ENCODE measurements around the gene OR6B2.

OR6B2 gene

DNA sequence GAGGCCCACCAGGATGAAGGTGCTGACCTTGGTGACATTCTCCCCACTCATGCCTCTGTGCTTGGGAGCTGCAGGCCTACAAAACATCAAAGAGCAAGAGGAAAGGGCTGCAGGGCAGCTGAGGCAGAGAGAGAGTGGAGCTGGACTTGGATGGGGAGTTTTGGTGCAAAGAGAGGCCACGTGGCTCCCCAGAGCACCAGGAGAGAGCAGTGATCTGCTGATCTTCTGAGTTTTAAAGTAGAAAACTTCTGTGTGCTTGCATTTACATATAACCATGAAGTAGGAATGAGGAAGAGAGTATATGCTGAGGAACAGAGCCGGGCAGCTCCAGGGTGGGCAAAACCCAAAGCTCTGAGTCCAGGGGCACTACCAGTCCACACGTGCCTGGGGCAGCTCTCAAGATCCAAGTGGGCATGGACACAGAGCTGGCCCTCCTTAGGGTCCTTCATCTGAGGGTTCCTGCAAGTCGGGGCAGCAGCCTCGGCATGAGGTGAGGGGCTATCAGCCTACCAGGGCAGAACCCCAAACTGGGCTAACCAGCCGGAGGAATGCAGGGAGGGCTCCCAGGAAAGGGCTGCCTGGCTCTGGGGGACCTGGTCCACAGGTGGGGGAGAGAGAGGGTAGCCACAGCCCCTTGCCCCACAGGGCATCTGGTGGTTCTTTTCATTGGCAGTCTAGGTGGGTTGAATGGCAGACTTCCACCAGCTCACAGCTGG, at the start of gene OR6B2:
Gene OR6B2, minus strand, starts transcription at position 51 of the 716 bp plus-strand sequence. Its CDS starts 0 bp downstream, at position 51.
- H3K36me3 ChIP-seq (replicated peaks), result no peaks in the 10 kb centered on the region
- peaks cover 38% of the 10 kb centered on the region for H3K27me3 ChIP-seq (ENCODE audit: low read depth)
- no peak for DNase-seq (ENCODE audit: low spot score in 2 of 2)
- no peaks in the 10 kb centered on the region for H3K4me1 ChIP-seq
- no peak within 1 kb of the TSS for H3K4me3 ChIP-seq
- in situ Hi-C loops (cut with MboI; ENCODE audit: low sequenced_read_pairs), result no loop called here
- H3K9me3 ChIP-seq, result 0 out of 2 replicates have a peak, but pooled peaks cover 3% of the 10 kb centered on the region

DNA sequence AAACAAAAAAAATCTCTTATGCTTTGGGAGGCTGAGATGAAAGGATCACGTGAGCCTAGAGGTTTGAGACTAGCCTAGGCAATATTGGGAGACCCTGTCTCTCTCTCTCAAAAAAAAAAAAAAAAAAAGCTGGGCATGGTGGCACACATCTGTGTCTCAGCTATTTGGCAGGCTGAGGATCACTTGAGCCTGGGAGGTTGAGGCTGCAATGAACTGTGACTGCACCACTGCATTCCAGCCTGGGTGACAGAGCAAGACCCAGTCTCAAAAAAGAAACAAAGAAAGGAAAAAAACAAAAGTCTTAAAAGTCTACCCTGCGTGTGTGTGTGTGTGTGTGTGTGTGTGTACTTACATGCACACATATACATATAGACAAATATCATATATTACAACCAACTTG, 48.4 kb upstream of the OR6B2 start:
- Histone ChIP-seq H3K4me3 (no peak overlapping the region), H3K27me3 (ENCODE audit: low read depth) (no peaks in the 10 kb centered on the region; the same call in 1 of the 2 replicates), H3K9me3 (no peaks in the 10 kb centered on the region; the same call in 1 of the 2 replicates), H3K4me1 (no peaks in the 10 kb centered on the region), H3K36me3 (replicated peaks) (no peaks in the 10 kb centered on the region)
- no peak for DNase-seq (ENCODE audit: low spot score in 2 of 2)
- in situ Hi-C loops (cut with MboI; ENCODE audit: low sequenced_read_pairs), result no loop called here

DNA sequence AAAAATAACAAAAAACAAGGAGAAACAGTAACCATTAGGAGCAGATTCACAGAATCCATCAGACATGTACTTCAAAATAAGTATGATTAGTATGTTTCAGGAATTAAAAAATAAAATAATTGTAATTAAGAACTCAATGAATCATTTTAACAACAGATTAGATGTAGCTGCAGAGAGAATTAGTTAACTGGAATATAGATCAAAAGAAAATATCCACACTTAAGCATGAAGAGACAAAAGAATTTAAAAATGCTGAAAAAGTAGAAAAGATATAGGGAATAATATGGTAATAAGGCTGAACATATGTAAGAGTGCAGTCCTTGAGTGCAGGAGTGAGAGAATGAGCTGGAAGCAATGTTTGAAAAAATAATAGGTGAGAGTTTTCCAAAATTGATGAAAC, 47.2 kb upstream of the OR6B2 start:
- Histone ChIP-seq H3K36me3 (replicated peaks) (no peaks in the 10 kb centered on the region), H3K4me1 (no peaks in the 10 kb centered on the region), H3K27me3 (ENCODE audit: low read depth) (no peaks in the 10 kb centered on the region), H3K4me3 (no peak overlapping the region), H3K9me3 (no peaks in the 10 kb centered on the region; the same call in 1 of the 2 replicates)
- DNase-seq (ENCODE audit: low spot score in 2 of 2), result no peak
- in situ Hi-C loops (cut with MboI; ENCODE audit: low sequenced_read_pairs), result no loop called here

DNA sequence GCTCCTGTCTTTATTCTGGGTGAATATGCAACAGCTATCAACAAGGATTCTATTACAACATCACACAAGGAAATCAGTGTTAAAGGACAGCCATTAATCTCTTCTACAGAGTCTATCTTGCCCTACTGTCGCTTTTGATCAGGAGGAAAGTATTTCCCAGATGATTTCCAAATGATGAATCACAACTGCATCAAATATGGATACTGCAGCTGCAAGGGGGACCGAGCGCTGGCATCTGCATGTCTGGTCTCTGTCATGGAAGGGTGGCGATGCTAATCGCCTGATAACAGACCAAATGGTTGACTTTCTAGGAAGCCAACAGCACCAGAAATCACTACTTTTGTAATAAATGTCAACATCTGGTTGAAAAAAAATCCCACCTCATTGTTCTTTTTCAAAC, 44.3 kb upstream of the OR6B2 start:
- Histone ChIP-seq H3K27me3 (ENCODE audit: low read depth) (no peaks in the 10 kb centered on the region), H3K36me3 (replicated peaks) (no peaks in the 10 kb centered on the region), H3K9me3 (no peaks in the 10 kb centered on the region; the same call in 1 of the 2 replicates), H3K4me3 (no peak overlapping the region), H3K4me1 (no peaks in the 10 kb centered on the region)
- in situ Hi-C loops (cut with MboI; ENCODE audit: low sequenced_read_pairs), result loop anchor here (25.0 kb wide), 1 partner anchor 363 kb away; the partner anchor contains the start of gene GPC1
- DNase-seq (ENCODE audit: low spot score in 2 of 2), result no peak

DNA sequence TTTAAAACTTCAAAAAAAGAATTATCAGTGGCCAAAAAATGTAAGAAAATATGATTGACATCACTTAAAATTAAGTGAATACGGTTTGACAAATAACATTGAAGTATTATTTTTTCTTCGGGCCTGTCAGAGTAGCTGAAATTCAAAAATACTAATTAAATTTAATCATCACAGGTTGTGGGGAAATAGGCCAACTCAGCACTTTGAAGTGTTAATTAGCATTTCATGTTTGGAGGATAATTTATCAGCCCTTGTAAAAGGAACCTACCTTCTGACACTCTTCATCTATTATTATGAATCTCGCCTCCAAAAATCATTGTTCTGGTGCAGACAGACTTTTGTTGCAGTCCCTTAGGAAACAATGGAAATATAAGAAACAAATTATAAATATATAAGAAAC, 40.7 kb upstream of the OR6B2 start:
- Histone ChIP-seq H3K27me3 (ENCODE audit: low read depth) (no peaks in the 10 kb centered on the region), H3K4me3 (no peak overlapping the region), H3K9me3 (no peaks in the 10 kb centered on the region), H3K36me3 (replicated peaks) (no peaks in the 10 kb centered on the region), H3K4me1 (no peaks in the 10 kb centered on the region)
- DNase-seq (ENCODE audit: low spot score in 2 of 2), result no peak
- in situ Hi-C loops (cut with MboI; ENCODE audit: low sequenced_read_pairs), result loop anchor here (25.0 kb wide), 1 partner anchor 366 kb away; the partner anchor contains the start of gene GPC1

DNA sequence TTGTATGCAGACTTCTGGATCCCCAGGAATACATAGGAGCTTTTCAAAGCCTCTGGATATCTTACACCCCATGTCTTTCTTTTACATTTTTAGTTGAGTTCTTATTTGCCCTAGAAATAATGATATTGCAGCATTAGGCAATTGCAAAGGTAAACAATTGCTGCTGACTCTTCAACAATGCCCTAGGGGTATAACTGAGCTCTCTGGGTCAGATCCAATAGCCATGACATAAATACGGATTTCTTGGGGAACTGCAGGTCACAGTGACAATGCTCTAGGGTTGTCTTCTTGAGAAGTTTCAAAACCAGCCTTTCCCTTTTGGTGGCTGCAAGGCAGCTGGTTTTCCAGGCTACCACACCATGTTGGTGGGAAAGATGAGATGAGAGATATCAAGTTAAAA, 39.6 kb upstream of the OR6B2 start:
- in situ Hi-C loops (cut with MboI; ENCODE audit: low sequenced_read_pairs), result loop anchor here (25.0 kb wide), 1 partner anchor 367 kb away; the partner anchor contains the start of gene GPC1
- H3K27me3 ChIP-seq (ENCODE audit: low read depth), result no peaks in the 10 kb centered on the region
- peaks cover 7% of the 10 kb centered on the region for H3K4me1 ChIP-seq
- H3K9me3 ChIP-seq, result no peaks in the 10 kb centered on the region
- DNase-seq (ENCODE audit: low spot score in 2 of 2), result no peak
- no peaks in the 10 kb centered on the region for H3K36me3 ChIP-seq (replicated peaks)
- no peak overlapping the region for H3K4me3 ChIP-seq

DNA sequence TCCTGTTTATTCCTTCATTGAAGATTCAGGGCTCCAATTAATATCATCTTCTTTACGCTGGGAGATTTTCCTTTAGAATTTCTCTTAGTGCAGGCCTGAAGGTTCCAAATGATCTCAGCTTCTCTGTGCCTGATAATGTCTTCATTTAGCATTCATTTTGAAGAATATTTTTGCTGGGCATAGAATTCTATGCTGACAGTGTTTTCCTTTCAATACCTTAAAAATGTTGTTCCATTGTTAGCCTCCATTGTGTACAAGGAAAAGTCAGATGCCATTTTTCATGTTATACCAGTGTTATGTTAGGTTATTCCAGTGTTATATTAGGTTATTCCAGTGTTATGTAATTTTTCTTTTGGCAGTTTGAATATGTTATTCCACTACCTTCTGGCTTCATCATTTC, 38.0 kb upstream of the OR6B2 start:
- Histone ChIP-seq H3K9me3 (no peaks in the 10 kb centered on the region), H3K36me3 (replicated peaks) (no peaks in the 10 kb centered on the region), H3K27me3 (ENCODE audit: low read depth) (no peaks in the 10 kb centered on the region), H3K4me3 (no peak overlapping the region), H3K4me1 (peaks cover 10% of the 10 kb centered on the region)
- in situ Hi-C loops (cut with MboI; ENCODE audit: low sequenced_read_pairs), result loop anchor here (25.0 kb wide), 1 partner anchor 369 kb away; the partner anchor contains the start of gene GPC1
- no peak for DNase-seq (ENCODE audit: low spot score in 2 of 2)

DNA sequence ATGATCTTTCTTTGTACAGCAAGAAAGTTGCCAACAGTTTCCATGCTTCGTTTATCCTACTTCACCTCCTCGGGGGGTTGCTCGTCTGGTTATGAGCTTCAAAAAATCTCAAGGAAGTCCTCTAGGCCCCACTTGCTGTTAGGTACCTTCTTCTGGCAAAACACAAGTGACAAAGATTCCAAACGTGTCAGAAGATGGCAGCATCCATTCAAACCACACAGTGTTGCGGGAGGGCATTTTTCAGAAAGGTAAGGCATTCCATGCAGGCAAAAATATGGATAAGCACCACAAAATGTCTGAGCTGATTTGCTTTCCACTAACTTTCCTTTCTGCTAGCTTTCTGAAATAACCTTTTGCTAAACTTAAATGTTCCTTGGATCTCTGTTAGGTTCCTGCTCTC, 36.3 kb upstream of the OR6B2 start:
- H3K4me3 ChIP-seq, result no peak overlapping the region
- H3K4me1 ChIP-seq, result peaks cover 10% of the 10 kb centered on the region
- H3K27me3 ChIP-seq (ENCODE audit: low read depth), result no peaks in the 10 kb centered on the region
- in situ Hi-C loops (cut with MboI; ENCODE audit: low sequenced_read_pairs), result loop anchor here (25.0 kb wide), 1 partner anchor 371 kb away; the partner anchor contains the start of gene GPC1
- DNase-seq (ENCODE audit: low spot score in 2 of 2), result no peak
- no peaks in the 10 kb centered on the region for H3K9me3 ChIP-seq
- no peaks in the 10 kb centered on the region for H3K36me3 ChIP-seq (replicated peaks)

DNA sequence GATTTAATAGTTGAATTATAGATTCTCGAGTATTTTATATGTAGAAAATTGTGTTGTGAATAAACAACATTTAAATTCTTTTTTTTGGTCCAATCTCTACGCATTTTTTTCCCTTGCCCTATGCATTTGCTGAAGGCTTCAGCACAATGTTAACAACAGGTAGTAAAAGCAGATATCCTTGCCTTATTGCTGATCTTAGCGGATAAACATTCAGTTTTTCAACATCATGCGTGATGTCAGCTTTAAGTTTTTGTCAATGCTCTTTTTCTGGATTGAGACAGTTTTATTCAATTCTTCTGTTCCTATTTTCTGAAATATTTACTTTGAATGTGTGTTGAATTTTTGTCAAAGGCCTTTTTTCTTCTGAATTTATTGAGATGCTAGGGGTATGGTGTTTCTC, 34.7 kb upstream of the OR6B2 start:
- Histone ChIP-seq H3K9me3 (no peaks in the 10 kb centered on the region), H3K4me1 (peaks cover 10% of the 10 kb centered on the region), H3K4me3 (no peak overlapping the region), H3K36me3 (replicated peaks) (no peaks in the 10 kb centered on the region), H3K27me3 (ENCODE audit: low read depth) (no peaks in the 10 kb centered on the region; the same call in 1 of the 2 replicates)
- no peak for DNase-seq (ENCODE audit: low spot score in 2 of 2)
- in situ Hi-C loops (cut with MboI; ENCODE audit: low sequenced_read_pairs), result loop anchor here (25.0 kb wide), 1 partner anchor 372 kb away; the partner anchor contains the start of gene GPC1

DNA sequence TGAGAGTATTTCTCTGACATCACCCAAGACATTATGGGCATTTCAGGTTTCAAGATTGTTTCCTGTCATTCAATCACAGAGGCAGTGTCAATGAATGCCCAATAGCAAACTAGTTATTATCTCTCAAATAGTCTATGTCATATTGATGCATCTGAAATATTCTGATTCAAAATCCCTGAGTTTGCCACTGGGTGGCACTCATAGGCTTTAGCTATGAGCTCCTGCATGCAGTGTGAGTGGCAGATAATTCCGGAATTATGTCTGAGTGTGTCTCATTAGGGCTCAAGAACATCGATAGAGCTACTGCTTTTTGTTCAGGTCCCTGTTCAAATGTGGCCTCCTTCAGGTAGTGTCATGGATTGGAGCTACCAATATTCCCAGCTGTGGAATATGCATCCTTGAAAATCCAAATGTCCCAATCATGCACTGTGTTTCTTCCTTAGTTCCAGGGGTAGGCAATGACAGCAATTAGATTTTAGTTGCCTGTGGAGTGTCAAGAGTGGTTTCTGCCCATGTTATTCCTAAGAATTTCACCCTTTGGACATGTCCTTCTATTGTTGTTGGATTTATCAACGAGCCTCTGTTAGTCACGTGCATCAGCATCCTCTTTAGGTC, 30.9 kb upstream of the OR6B2 start:
- in situ Hi-C loops (cut with MboI; ENCODE audit: low sequenced_read_pairs), result loop anchor here (25.0 kb wide), 1 partner anchor 376 kb away; the partner anchor contains the start of gene GPC1

DNA sequence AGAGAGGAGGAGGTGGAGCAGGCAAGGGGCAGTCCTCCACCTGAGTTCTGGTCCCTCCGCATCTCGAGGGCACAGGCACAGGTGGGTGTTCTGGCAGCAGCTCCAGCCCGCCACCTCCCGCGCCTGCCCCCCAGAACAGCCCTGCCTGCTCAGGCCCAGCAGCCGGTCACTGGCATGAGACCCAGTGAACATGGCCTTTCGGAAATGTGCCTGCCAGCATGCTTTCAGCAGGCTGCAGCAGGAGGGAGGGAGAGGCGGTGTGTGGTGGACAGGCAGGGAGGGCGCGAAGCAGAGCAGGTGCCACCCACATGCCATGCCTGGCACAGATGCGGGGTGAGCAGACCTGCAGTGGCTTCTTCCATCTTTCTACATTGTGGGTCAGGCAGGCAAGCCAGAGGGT, 26.4 kb upstream of the OR6B2 start:
- no peaks in the 10 kb centered on the region for H3K4me1 ChIP-seq
- no peaks in the 10 kb centered on the region for H3K36me3 ChIP-seq (replicated peaks)
- no peak overlapping the region for H3K4me3 ChIP-seq
- no peaks in the 10 kb centered on the region for H3K9me3 ChIP-seq
- no peak for DNase-seq (ENCODE audit: low spot score in 2 of 2)
- in situ Hi-C loops (cut with MboI; ENCODE audit: low sequenced_read_pairs), result loop anchor here (5.0 to 25.0 kb wide), 2 partner anchors 86 to 381 kb away; partner anchors contain the start of genes GPC1 and OTOS
- peaks cover 31% of the 10 kb centered on the region for H3K27me3 ChIP-seq (ENCODE audit: low read depth)

More for the DNA sequence above, 30.9 kb upstream of the OR6B2 start:
- Histone ChIP-seq H3K9me3 (no peaks in the 10 kb centered on the region), H3K4me1 (peaks cover 10% of the 10 kb centered on the region), H3K4me3 (no peak overlapping the region), H3K36me3 (replicated peaks) (no peaks in the 10 kb centered on the region), H3K27me3 (ENCODE audit: low read depth) (peaks cover 14% of the 10 kb centered on the region)
- DNase-seq (ENCODE audit: low spot score in 2 of 2), result peak; percentile 45 to 61

DNA sequence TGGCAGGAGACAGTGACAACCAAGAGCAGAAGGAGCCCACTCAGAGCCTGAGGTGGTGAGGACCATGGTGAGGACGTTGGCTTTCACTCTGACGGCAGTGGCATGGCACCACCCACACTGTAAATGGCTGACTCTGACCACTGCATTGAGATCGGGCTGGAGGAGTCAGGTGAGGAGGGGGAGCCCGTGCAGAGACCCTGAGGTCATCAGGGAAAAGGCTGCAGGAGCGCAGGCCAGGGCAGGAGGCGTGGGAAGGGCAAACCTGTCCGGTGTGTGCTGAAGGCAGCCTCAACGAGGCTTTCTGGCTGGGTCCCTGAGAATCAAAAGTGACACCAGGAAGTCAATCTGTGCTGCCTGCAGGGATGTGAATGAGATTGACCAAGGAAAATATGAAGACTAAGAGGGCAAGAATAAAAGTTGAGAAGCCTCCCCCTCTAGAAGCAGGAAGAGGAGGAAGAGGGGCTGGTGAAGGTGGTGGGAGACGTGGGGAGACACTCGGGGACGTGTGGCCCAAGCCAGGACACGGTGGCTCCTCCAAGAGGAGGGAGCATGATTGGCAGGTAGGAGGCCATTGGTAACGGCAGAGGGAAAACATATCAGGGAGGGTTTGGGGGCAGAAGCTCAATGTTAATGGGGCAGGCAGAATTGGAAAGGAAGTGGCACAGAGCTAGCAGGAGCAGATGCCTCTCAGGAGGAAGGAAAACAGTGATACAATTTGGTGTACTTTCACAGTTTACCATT, 25.1 kb upstream of the OR6B2 start:
- in situ Hi-C loops (cut with MboI; ENCODE audit: low sequenced_read_pairs), result loop anchor here (5.0 to 25.0 kb wide), 2 partner anchors 87 to 382 kb away; partner anchors contain the start of genes GPC1 and OTOS

More for the DNA sequence above, 25.1 kb upstream of the OR6B2 start:
- Histone ChIP-seq H3K4me3 (no peak overlapping the region), H3K9me3 (no peaks in the 10 kb centered on the region), H3K4me1 (no peaks in the 10 kb centered on the region), H3K36me3 (replicated peaks) (no peaks in the 10 kb centered on the region), H3K27me3 (ENCODE audit: low read depth) (peaks cover 31% of the 10 kb centered on the region)
- DNase-seq (ENCODE audit: low spot score in 2 of 2), result no peak
